Neural progenitor cell (in vitro differentiated cells): ENCODE data around the gene MED27. TPM values are rescaled to one million over a fixed set of nuclear protein-coding genes. Genes with fewer than 3 reads are reported as not detected.
A peak's percentile ranks its signal among the peaks of the same experiment; 100 is the strongest.

Experiments
- DNase-seq: peaks from one replicate; pipeline ENCODE4 v3.0.0-alpha.2; 2016; ENCODE audit warnings: low spot score
- H2AFZ ChIP-seq: fragments of 200-600 bp; sonication (generic); replicated peaks from 2 replicates; pipeline ENCODE4 v1.6.1; 2016; ENCODE audit warnings: antibody characterized with exemption
- H3F3A ChIP-seq: fragments of 200-600 bp; sonication (generic); 2 replicates; pipeline ENCODE4 v1.6.1; 2016; ENCODE audit warnings: antibody characterized with exemption, low read depth
- H3K27ac ChIP-seq: fragments of 200-600 bp; sonication (generic); 2 replicates; pipeline ENCODE4 v1.5.1; 2016; ENCODE audit warnings: mild to moderate bottlenecking
- H3K27me3 ChIP-seq: fragments of 200-600 bp; sonication (generic); 2 replicates; pipeline ENCODE4 v1.6.1; 2016; ENCODE audit warnings: mild to moderate bottlenecking, moderate library complexity
- H3K36me3 ChIP-seq: fragments of 200-600 bp; sonication (generic); 2 replicates; pipeline ENCODE4 v1.5.1; 2016
- H3K4me1 ChIP-seq: fragments of 200-600 bp; sonication (generic); 2 replicates; pipeline ENCODE4 v1.6.1; 2016; ENCODE audit warnings: mixed run types
- H3K4me2 ChIP-seq: fragments of 200-600 bp; sonication (generic); 2 replicates; pipeline ENCODE4 v1.6.1; 2016
- H3K4me3 ChIP-seq: fragments of 200-600 bp; sonication (generic); 2 replicates; pipeline ENCODE4 v1.5.1; 2016
- H3K79me2 ChIP-seq: fragments of 200-600 bp; sonication (generic); 2 replicates; pipeline ENCODE4 v1.6.1; 2016; ENCODE audit warnings: low read depth
- H3K9ac ChIP-seq: fragments of 200-600 bp; sonication (generic); 2 replicates; pipeline ENCODE4 v1.6.1; 2016
- H3K9me3 ChIP-seq: fragments of 200-600 bp; sonication (generic); 2 replicates; pipeline ENCODE4 v1.5.1; 2016; ENCODE audit warnings: low read depth
- H4K20me1 ChIP-seq: fragments of 200-600 bp; sonication (generic); 2 replicates; pipeline ENCODE4 v1.6.1; 2016; ENCODE audit warnings: low read depth
- H3K27ac Mint-ChIP-seq: 3 replicates; pipeline ENCODE4 v1.8.0; 2021; ENCODE audit warnings: mixed read lengths
- H3K27me3 Mint-ChIP-seq: 2 replicates; pipeline ENCODE4 v1.8.0; 2022; ENCODE audit warnings: low read depth, mild to moderate bottlenecking, inconsistent platforms, moderate library complexity, mixed read lengths; ENCODE audit not compliant: insufficient read depth
- H3K36me3 Mint-ChIP-seq: 3 replicates; pipeline ENCODE4 v1.8.0; 2021; ENCODE audit warnings: mixed read lengths
- H3K4me1 Mint-ChIP-seq: 3 replicates; pipeline ENCODE4 v1.8.0; 2021; ENCODE audit warnings: mixed read lengths
- H3K4me3 Mint-ChIP-seq: 3 replicates; pipeline ENCODE4 v1.8.0; 2021; ENCODE audit warnings: mild to moderate bottlenecking, moderate library complexity, mixed read lengths
- H3K9me3 Mint-ChIP-seq: 3 replicates; pipeline ENCODE4 v1.8.0; 2020; ENCODE audit warnings: mixed read lengths
- EZH2 ChIP-seq: fragments of 200-600 bp; sonication (generic); IDR thresholded peaks from 2 replicates; pipeline ENCODE4 v1.6.1; 2017; ENCODE audit warnings: antibody characterized with exemption, mild to moderate bottlenecking, moderate library complexity
- EZH2phosphoT487 ChIP-seq: fragments of 200-600 bp; sonication (generic); IDR thresholded peaks from 2 replicates; pipeline ENCODE4 v1.6.1; 2017; ENCODE audit warnings: antibody characterized with exemption
- total RNA-seq: library from RNA; depleted of rRNA; stranded (reverse); fragments of >200 nt; gene quantifications from 2 replicates; pipeline ENCODE4 v1.2.3, GENCODE V29; 2015; ENCODE audit warnings: low replicate concordance
- TF ChIP-seq, protein P1 (sequence below): fragments of 200-600 bp; sonication (generic); IDR thresholded peaks from 2 replicates; pipeline ENCODE4 v1.5.1; 2017; ENCODE audit warnings: antibody characterized with exemption, mild to moderate bottlenecking

Gene MED27
- total RNA-seq, 1 donor from 2014 or later = 15.1 TPM

DNA sequence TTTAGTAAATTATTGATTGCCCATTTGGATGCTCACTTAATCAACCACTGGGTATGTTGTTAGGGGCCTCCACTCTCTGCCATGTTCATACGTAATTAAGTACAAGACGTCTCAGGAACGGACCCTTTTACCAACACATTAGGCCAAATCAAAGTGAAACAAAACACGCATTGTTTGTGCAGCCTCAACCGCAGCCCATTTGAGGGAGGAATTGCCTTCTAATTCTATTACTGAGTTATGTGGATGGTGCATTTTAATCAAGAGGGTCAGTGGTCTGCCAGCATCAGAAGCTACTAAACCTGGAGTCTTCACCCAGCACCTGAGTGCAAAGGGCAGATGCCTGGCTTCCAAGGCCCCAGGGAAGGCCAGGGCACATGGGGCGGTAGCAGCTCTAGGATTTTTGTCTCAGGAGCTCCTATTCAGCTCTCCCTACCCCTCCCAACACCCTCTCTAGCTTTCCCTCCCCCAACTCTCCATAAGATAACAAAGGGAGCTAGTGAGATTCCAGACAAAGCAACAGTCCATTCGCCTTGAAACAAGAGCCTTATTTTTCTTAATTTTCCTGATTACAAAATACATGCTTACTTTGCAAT, 7.9 kb upstream of the MED27 start:
- Mint-ChIP-seq H3K36me3 (no peaks in the 10 kb centered on the region), H3K9me3 (no peaks in the 10 kb centered on the region), H3K4me3 (no peak overlapping the region), H3K27ac (no peak overlapping the region), H3K4me1 (no peaks in the 10 kb centered on the region), H3K27me3 (peaks cover 6% of the 10 kb centered on the region)
- Histone ChIP-seq H3K9ac (no peak overlapping the region), H2AFZ (peak overlapping the region; percentile 89), H3K27ac (no peak overlapping the region), H3K9me3 (no peaks in the 10 kb centered on the region), H3K36me3 (no peaks in the 10 kb centered on the region), H3K4me1 (peaks cover 7% of the 10 kb centered on the region), H3K79me2 (no peaks in the 10 kb centered on the region), H4K20me1 (no peaks in the 10 kb centered on the region), H3K27me3 (no peaks in the 10 kb centered on the region), H3F3A (no peaks in the 10 kb centered on the region), H3K4me2 (peak overlapping the region; percentile 7), H3K4me3 (no peak overlapping the region)
- DNase-seq = no peak
- TF ChIP-seq EZH2 (no peak), EZH2phosphoT487 (no peak)
- TF ChIP-seq, protein P1, sequence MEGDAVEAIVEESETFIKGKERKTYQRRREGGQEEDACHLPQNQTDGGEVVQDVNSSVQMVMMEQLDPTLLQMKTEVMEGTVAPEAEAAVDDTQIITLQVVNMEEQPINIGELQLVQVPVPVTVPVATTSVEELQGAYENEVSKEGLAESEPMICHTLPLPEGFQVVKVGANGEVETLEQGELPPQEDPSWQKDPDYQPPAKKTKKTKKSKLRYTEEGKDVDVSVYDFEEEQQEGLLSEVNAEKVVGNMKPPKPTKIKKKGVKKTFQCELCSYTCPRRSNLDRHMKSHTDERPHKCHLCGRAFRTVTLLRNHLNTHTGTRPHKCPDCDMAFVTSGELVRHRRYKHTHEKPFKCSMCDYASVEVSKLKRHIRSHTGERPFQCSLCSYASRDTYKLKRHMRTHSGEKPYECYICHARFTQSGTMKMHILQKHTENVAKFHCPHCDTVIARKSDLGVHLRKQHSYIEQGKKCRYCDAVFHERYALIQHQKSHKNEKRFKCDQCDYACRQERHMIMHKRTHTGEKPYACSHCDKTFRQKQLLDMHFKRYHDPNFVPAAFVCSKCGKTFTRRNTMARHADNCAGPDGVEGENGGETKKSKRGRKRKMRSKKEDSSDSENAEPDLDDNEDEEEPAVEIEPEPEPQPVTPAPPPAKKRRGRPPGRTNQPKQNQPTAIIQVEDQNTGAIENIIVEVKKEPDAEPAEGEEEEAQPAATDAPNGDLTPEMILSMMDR = no peak

DNA sequence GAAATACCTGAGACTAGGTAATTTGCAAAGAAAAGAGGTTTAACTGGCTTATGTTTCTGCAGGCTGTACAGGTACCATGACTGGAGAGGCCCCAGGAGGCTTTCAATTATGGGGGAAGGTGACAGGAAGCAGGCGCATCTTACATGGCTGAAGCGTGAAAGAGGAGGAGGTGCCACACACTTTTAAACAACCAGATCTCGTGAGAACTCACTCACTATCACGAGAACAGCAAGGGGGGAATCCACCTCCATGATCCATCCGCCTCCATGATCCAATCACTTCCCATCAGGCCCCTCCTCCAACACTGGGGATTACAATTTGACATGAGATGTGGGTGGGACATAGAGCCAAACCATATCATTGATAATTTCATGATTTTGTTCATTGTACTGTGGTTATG, 2.5 kb upstream of the MED27 start:
- Mint-ChIP-seq H3K4me3 (no peak overlapping the region), H3K27ac (no peak overlapping the region), H3K27me3 (peaks cover 4% of the 10 kb centered on the region), H3K36me3 (no peaks in the 10 kb centered on the region), H3K9me3 (no peaks in the 10 kb centered on the region), H3K4me1 (peaks cover 23% of the 10 kb centered on the region)
- DNase-seq = no peak
- no peak overlapping the region for H3K4me3 ChIP-seq
- peaks cover 10% of the 10 kb centered on the region for H3K4me1 ChIP-seq
- no peaks in the 10 kb centered on the region for H3F3A ChIP-seq
- TF ChIP-seq EZH2 (no peak), EZH2phosphoT487 (no peak)
- TF ChIP-seq, protein P1 = no peak
- peaks cover 12% of the 10 kb centered on the region for H4K20me1 ChIP-seq
- H3K9ac ChIP-seq = no peak overlapping the region
- H3K27ac ChIP-seq = no peak overlapping the region
- H3K4me2 ChIP-seq = no peak overlapping the region
- H2AFZ ChIP-seq = no peak overlapping the region
- no peaks in the 10 kb centered on the region for H3K27me3 ChIP-seq
- H3K36me3 ChIP-seq = no peaks in the 10 kb centered on the region
- peaks cover 24% of the 10 kb centered on the region for H3K79me2 ChIP-seq
- H3K9me3 ChIP-seq = no peaks in the 10 kb centered on the region

DNA sequence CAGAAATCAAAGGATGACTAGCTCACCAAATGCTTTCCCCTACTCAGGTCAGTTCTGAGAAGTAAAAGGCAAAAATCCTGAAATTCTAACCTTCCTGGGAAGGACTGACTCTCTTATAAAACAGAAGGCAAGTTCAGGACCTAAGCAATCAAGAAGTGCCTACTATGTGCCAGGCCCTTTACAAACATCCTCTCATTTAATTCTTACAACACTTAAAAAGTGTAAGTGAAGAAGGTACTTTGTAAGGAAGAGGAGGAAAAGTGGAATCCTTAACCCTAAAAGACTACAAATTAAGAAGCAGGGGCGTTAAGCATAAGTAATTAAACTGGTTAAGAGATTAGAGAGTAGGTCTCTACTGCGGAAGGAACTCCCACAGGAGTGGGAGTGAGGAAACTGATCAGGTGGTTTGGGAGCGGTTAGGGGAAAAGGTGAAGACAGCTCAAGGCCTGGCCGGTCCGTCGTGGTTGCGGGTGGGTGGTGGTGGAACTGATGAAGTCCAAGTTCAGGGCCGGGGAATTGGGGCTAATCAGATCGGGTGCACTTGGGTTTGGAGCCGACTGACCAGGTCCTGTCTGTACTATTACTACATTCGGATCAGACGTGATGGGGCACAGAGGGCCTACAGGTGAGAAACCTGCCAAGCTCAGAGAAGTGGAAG, 839 bp downstream of the MED27 start:
- H3K27me3 Mint-ChIP-seq = peaks cover 4% of the 10 kb centered on the region
- no peaks in the 10 kb centered on the region for H3K9me3 ChIP-seq
- TF ChIP-seq EZH2 (no peak), EZH2phosphoT487 (no peak)
- TF ChIP-seq, protein P1 = no peak
- peak overlapping the region; percentile 87 for H3K27ac Mint-ChIP-seq
- H2AFZ ChIP-seq = no peak overlapping the region
- peak overlapping the region; percentile 87 for H3K9ac ChIP-seq
- H3K36me3 ChIP-seq = no peaks in the 10 kb centered on the region
- no peaks in the 10 kb centered on the region for H3K27me3 ChIP-seq
- peak overlapping the region; percentile 99 for H3K4me3 Mint-ChIP-seq
- H3K36me3 Mint-ChIP-seq = peaks cover 2% of the 10 kb centered on the region
- H3K4me3 ChIP-seq = peak overlapping the region; percentile 88
- H3K27ac ChIP-seq = no peak overlapping the region
- peaks cover 23% of the 10 kb centered on the region for H4K20me1 ChIP-seq
- peaks cover 47% of the 10 kb centered on the region for H3K79me2 ChIP-seq
- peaks cover 10% of the 10 kb centered on the region for H3K4me1 ChIP-seq
- peaks cover 5% of the 10 kb centered on the region for H3F3A ChIP-seq
- DNase-seq = no peak
- H3K4me2 ChIP-seq = peak overlapping the region; percentile 96
- no peaks in the 10 kb centered on the region for H3K9me3 Mint-ChIP-seq
- H3K4me1 Mint-ChIP-seq = peaks cover 23% of the 10 kb centered on the region
